GM19468 (cell line): Measurements from ENCODE around the gene RAB3GAP1.
"Not testable (repeated sequence)": the region's sequence is repeated elsewhere in the genome, so short reads cannot be mapped to it uniquely, and the experiment has no call there.

Experiments used
- ATAC-seq: cut with Tn5 transposase; IDR thresholded peaks from one replicate; pipeline ENCODE4 v1.9.1; 2021; ENCODE audit warnings: mild to moderate bottlenecking, moderate library complexity, moderate number of reproducible peaks; ENCODE audit not compliant: unreplicated experiment; ENCODE audit errors: extremely low read depth

The RAB3GAP1 gene

DNA sequence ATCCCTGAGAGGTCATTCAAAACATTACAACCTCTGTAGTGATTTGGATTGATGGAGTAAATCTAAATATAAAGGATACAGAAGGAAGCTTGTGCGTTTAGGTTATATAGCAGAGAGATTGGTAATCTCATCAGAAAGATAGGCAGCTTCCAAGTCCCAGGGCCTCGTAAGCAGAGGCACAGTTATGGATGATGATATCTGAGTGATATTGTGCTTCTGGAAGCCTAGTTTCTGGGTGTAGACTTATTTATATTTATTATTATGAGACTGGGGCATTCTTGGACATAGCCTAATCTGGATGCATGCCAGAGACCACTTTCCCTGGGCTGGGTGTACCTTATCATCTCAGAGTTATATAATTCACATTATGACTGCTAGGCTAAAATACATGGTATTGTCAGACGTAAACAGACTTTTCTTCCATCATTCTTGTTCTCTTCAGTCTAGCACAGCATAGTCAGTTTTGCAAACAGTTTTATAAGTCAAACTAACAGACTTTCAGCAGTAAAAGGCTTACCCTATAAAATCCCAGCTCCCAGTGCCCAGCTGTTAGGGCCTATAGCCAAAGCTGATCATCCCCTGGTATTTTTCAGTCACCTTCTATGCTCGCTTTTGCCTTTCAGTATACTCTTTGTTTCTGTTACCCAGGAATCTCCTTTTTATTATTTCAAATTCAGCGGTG lies 47.9 kb downstream of the RAB3GAP1 start:
- ATAC-seq = no peak

GRCh38 chr2:135103843-135104242 lies 51.8 kb downstream of the RAB3GAP1 start:
- no peak for ATAC-seq

DNA sequence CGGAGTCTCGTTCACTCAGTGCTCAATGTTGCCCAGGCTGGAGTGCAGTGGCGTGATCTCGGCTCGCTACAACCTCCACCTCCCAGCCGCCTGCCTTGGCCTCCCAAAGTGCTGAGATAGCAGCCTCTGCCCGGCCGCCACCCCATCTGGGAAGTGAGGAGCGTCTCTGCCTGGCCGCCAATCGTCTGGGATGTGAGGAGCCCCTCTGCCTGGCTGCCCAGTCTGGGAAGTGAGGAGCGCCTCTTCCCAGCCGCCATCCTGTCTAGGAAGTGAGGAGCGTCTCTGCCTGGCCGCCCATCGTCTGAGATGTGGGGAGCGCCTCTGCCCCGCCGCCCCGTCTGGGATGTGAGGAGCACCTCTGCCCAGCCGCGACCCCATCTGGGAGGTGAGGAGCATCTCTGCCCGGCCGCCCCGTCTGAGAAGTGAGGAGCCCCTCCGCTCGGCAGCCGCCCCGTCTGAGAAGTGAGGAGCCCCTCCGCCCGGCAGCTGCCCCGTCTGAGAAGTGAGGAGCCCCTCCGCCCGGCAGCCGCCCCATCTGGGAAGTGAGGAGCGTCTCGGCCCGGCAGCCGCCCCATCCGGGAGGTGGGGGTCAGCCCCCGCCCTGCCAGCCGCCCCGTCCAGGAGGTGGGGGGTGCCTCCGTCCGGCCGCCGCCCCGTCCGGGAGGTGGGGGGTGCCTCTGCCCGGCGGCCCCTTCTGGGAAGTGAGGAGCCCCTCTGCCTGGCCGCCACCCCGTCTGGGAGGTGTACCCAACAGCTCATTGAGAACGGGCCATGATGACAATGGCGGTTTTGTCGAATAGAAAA lies 53.6 kb downstream of the RAB3GAP1 start:
- ATAC-seq = not testable (repeated sequence)

DNA sequence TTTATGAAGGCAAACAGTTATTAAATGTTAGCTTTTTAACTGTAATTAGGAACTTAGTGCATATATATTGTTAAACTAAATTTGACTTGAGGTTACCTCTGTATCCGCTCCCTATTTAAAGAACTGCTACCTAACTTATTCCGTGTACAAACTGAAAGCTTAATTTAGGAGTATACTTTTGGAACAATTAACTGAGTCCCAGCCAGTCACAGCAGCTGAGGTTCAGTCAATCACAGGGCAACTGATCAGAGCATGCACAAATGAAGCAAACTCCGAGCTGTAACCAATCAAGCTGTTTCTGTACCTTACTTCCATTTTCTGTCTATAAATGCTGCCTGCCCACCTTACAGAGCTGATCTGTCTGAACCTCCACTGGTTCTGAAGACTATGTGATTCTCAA lies 61.2 kb downstream of the RAB3GAP1 start:
- ATAC-seq = no peak

DNA sequence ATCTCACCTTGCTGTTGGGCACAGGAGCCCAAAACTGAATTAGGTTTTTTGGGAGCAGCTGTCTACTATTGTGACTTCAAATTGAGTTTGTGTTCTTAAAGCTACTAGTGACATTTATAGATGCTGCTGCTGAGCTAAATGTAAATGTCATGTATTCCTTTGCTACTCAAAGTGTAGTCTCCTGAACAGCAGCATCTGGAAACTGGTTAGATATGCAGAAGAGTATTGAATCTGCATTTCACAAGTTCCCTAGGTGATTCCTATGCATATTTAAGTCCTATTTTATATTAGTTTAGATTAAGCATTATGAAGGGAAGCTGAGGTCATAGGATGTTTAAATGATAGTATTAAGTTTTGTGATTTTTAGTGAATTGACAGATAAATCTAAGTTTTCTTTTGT lies 67.5 kb downstream of the RAB3GAP1 start:
- no peak for ATAC-seq

DNA sequence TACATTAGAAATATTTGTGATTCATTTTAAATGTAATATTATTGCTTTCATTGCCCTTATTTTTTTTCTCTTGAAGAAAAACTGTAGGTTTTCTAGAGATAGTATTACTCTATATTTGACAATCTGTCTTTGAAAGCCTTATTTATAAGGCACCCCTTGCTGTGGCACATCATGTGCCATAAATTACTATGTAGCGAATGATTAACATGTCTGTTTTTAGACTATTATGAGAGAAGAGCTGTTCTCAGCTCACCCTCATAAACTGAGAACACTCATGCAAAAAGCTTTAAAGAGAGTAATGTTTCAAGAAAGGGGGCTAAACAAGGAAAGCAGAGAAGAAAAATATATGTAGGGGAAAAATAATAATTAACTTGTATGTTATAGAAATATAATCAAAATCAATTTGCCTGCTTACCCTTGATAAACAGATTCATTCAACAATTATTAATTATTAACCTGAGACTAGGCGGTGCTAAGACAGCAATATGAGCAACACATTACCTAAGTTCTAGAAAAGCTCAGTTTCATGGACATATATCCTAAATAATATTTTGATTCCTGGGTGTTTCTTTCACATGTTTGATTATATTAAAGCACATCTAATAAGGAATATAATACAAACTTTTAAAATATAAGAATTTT lies 69.0 kb downstream of the RAB3GAP1 start:
- no peak for ATAC-seq

GRCh38 chr2:135121658-135122039 lies 69.6 kb downstream of the RAB3GAP1 start:
- ATAC-seq = not testable (repeated sequence)

DNA sequence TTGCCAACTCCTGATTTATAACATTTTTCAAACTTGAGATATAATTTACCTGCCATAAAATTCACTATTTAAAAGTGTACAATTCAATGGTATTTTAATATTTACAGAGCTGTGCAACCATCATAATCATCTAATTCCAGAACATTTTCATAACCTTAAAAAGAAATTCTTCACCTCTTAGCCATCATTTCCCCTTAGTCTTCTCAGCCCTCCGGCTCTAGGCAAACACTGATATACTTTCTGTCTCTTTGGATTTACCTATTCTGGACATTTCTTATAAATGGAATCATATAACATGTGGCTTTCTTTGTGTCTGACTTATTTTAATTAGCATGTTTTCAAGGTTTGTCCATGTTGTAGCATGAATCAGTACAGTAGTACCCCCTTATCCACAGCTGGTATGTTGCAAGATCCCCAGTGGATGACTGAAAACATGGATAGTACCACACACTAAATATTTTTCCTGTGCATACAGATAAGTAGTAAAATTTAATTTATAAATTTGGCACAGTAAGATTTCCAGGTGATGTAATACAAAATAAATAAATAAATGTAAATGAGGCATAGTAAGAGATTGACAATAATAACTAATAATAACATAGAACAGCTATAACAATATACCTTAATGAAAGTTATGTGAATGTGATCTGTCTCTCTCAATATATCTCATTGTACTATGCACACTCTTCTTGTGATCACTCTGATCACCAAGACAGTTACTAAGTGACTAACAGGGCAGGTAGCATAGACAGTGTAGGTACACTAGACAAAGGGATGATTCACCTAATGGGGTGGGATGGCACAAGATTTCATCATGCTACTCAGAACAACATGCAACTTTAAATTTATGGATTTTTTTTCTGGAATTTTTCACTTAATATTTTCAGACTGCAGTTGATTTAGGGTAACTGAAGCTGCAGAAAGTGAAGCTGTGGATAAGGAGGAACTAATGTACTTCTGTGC lies 73.1 kb downstream of the RAB3GAP1 start:
- no peak for ATAC-seq

GRCh38 chr2:135125940-135126339 lies 73.8 kb downstream of the RAB3GAP1 start:
- no peak for ATAC-seq

DNA sequence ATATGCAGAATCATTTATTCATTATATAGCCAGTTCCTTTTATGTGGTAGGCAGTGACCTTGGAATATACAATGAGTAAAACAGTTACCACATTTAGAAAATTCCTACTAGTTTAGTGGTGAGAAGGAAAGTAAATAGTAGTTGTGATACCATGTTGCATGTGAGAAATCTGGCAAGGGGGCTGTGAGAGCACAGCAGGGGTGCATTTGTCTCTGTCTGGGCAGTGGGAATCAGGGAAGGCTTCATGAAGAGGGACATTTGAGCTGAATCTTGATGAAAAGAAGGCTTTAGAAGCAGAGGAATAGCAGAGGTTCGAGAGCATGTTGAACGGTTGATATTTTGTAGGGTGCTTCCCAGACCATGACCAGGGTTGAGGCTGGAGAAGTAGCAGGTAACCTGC lies 78.7 kb downstream of the RAB3GAP1 start:
- ATAC-seq = no peak

DNA sequence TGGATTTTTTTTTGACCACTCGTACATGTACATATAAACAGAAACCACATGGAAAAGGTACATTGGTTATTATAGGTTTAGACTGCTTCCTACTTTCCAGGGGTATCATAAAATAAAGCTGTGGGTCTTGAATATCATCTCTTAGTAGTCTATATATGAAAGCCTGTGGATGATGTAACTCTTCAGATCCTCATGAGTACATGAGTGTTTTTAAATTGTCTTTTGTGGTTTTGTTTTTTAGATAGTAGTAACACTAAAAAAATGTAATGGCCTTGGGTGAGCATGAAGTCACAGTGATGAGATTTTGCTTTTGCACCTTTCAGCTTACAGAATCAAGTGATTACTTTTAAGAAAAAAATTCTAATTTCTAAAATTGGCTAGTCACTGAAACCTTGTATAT lies 80.2 kb downstream of the RAB3GAP1 start:
- ATAC-seq = no peak

DNA sequence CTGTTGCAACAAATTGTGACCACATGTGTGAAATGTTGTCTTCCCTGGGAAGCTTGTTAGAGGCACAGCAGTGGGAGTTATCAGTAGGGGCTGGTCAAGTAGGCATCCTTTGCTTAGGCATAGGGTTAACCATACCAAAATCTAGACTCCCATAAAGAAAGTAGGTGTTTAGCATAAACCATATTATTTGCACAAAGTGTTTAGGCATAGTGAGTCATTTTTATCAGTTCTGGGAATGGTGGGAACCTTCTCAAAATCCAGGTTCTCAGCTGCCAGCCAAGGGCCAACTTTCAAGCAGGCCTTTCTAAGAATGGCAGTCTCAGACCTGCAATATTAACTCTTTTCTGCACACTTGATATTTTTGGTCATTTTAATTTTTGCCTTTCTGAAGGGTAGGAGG lies 88.5 kb downstream of the RAB3GAP1 start:
- no peak for ATAC-seq

- no peak for ATAC-seq
These were observed 90.2 kb downstream of the RAB3GAP1 start for GRCh38 chr2:135142323-135142722.

DNA sequence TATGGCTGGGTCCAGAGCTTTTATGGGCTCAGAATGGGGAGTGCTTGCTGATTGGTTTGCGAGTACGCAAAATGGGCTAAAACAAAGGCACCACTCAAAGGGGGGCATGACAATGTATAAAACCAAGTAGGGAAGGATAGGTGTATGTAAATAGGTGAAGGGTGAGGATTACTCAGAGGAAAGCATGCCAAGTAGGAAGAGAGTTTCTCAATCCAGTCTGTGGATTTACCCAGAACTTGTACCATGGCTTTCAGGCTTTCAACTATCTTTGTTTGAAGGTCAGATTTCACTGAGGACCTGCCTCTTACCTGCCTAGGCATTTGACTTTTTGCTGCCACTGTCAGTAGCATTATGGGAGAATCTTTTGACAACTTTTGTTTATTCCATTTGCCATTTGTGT lies 92.3 kb downstream of the RAB3GAP1 start:
- ATAC-seq = no peak

GRCh38 chr2:135149251-135149650 lies 97.2 kb downstream of the RAB3GAP1 start:
- ATAC-seq = no peak

GRCh38 chr2:135150725-135151124 lies 98.6 kb downstream of the RAB3GAP1 start:
- no peak for ATAC-seq

DNA sequence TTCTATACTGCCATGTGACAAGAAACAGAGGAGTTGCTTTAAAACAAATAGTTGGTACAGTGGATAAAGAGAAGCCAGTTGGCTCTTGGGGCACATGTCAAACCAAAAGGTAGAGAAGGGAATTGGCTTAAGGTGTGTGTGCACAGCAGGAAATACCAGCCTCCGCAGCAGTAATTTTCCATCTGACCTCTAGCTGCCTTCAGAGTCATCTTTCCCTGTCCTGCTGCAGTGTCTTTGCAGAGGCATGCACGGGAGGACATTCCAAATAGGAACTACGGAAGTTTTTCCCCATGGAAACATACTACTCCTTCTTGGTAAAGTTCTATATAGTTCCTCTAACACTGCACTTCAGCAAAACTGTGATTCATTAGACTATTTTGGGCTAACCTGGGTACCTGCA lies 99.5 kb downstream of the RAB3GAP1 start:
- no peak for ATAC-seq

DNA sequence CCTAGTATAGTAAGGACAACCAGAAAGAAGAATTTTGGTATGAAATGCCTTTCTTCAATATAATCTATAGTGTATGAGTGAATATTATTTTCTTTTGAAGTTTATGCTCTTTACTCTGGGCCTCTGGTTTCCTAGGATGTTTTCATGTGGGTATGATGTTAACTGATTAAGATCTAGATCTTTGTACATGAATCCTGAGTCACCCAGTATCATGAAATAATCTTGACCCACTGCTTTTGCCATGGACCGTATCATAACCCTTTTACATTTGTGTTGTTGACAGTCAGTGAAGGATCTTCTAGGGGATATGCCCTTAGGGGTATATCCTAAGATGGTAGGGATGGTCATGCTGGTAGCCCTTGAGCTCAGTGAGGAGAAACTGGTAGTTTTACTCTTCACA lies 100.3 kb downstream of the RAB3GAP1 start:
- ATAC-seq = no peak

- no peak for ATAC-seq
These were observed 102.9 kb downstream of the RAB3GAP1 start for GRCh38 chr2:135154962-135155361.

DNA sequence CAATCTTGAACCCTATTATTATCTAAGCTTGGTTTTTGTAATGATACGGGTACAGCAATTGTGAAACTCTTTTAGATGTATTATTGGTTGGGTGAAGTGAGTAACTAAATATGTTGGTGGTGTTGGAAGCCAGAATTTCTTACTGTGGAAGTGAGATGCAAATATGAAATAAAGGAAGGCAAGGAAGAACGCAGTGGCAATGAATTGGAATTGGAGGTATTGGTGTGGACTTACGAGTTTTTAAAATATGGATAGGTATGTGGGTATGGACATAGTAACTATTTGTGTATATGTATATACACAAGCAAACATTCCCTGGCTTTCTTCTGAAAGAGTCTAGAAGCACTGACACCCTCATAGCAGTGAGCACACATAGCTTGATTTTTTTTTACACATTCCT lies 105.8 kb downstream of the RAB3GAP1 start:
- no peak for ATAC-seq
